HG03103 (cell line): ENCODE measurements around the gene EPHA10.

Source experiments
- ATAC-seq: cut with Tn5 transposase; IDR thresholded peaks from one replicate; pipeline ENCODE4 v1.9.1; 2021; ENCODE audit warnings: low read depth; ENCODE audit not compliant: unreplicated experiment

The EPHA10 gene

GRCh38 chr1:37764888-37765441 lies at the start of gene EPHA10:
EPHA10 (minus strand) TSS chr1:37765120; CDS start chr1:37765066, 54 bp downstream.
- ATAC-seq, result no peak

DNA sequence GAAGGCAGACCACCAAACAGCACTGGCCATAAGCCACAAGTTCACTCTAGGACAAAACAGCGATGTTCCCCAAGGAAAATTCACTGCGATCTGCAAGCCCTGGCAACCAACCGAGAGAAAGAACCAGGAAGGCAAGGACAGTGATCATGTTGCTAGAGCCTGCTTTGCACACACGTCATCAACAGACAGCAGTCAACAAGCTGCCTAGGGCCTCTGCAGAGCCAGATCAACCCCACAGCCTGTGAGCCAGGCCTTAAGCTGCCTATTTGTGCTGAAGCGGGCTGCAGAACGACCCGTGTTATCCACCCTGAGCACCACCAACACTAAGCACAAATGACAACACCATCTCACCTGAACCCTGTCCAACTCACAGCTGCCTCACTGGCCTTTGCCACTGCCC lies 49.3 kb upstream of the EPHA10 start:
- no peak for ATAC-seq

DNA sequence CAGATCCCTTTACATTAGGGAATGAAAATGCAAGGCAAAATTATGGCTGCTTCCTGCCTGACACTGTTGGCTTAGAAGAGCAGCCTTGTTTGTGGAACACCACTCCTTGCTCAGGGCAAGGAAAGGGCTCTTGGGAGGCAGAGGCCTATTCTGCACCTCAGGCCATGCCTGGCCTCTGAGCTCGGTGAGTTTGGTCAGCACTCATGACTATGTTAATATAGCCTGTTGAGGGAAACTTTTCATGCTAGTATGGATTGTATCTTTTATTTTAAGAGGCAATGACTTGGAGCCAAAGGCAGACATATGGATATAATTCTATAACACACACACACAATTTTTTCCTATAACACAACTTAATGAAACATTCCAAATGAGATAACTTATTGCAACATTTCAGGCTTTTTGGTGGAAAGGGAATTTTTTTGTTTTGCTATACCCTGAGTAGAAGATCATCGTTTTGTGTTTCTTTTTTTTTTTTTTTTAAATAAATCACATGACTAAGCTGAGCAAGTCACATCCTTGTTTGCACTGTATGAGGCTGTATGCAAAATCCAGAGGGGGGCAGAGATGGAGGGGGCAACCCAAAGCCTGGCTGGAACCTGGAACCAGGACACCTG lies 48.7 kb upstream of the EPHA10 start:
- no peak for ATAC-seq

DNA sequence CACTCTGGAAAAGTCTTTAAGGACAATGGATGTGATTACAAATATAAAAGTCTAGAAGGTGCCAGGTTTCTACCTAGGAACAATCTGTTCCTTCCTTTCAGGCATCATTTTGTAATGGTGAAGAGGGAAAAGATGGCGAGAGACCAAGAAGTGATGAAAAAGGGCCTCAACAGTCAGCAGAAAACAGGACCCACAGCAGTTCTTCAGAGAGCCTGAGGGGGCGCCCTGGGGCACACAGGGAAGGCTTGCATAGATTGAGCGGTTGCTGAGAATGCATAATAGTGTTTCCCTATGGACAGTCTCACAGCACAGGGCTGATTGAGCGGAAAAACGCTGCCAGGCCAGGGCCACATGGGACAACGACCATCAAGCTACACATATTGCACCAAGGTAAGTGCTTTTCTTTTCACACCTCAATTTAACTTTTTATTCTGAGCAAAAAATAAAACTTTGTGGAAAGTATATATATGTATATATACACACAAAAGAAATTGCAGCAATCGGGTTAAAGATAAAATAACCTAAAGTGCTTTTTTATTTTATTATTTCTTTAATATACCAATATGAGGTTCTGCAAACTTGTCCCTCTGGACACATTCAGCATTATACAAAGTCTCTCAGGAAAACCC lies 46.2 kb upstream of the EPHA10 start:
- no peak for ATAC-seq

DNA sequence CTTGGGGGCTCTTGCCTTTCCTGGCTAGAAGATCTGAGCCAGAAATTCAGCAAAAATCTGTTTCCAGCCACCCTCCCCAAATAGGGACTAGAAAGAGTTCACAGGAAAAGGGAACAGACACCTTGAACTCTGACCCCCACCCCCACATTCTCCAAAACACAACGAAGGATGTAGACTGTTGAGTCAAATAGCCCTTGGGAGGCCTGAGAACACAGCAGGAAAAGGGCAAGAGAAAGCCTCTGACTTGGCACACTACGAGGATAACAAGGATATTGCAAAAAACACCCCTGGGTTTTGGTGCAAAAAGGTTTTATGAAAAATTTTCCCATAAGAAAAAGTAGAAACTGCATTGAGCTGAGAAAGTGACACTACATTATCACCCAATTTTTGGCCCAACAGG lies 45.0 kb upstream of the EPHA10 start:
- no peak for ATAC-seq

- peak; percentile 27 for ATAC-seq
Observed at GRCh38 chr1:37808369-37809319, 43.7 kb upstream of the EPHA10 start.

DNA sequence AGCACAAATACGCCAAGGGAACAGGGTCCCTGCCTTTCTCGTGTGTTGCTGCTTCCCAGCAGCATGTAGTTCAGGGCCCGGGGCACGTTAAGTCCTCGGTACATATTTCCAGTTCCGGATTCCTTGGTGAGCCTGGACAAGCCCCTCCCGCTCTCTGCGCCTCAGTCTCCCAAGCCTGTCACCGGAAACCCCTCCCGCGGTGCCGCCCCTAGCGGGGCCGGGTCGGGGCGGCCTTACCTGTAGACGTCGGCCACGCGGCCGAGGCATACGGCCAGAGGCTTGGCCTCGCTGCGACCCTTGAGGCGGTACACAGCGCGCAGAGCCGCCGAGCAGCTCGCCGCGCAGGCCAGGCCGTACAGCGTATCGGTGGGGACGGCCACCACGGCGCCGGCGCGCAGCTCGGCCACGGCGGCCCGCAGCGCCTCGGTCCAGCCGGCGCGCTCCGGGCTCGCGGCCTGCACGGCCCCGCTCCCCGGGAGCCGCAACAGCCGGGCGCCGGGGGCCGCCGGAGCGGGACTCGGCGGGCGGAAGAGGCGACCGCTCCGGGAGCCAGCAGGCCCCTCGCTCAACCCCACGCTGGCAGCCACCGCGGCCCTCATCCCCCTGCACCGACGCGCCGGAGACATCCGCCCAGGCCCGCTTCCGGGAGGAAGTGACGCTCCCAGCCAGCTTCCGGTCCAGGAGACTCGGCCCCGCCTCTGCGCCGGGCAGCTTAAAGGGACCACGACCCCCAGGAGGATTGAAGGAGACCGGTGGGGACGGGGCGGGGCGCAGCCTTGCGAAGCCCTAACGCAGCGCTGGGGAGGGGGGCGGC lies 42.8 kb upstream of the EPHA10 start, which contains the start of the genes C1orf122 and YRDC:
Gene C1orf122, plus strand, starts transcription at position 236 of the 814 bp plus-strand sequence. CDS start 615 bp downstream, outside the sequence.
Gene YRDC, minus strand, starts transcription at position 654 of the 814 bp plus-strand sequence. Its CDS starts 28 bp downstream, at position 626.
- peak; percentile 74 for ATAC-seq

DNA sequence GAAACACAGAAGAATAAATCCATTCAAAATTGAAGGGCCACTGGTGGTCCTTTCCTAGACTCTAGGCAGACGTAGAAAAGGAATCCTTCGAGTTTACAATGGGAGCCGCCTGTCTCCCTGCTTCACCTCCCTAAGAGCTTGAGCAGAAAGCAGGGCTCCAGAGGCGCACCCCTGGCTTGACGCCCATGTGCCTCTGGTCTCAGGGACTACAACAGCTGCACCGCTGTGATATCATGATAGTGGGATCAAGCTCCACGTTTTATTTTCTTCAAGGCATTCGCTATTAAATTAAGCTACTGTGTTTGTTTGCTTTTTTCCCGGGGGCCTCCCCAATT lies 42.3 kb upstream of the EPHA10 start:
- ATAC-seq, result no peak

DNA sequence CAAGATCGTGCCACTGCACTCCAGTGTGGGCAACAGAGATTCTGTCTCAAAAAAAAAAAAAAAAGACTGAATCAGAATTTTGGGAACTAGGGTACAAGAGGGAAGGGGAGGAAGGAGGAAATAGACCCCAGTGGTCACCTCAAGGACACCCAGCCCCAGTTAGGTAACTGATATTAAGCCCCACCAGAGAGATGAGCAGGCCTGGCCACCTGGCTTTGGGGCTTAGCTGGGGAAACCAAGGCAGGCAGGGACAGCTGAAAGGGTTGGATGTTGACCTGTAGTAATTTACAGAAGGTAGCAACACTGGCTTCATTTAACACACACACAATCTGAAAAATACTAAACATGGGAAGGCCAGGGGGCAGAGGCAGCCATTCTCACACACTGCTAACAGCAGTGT lies 37.5 kb upstream of the EPHA10 start:
- no peak for ATAC-seq

- ATAC-seq, result no peak
Observed at GRCh38 chr1:37797750-37798345, 32.9 kb upstream of the EPHA10 start.

DNA sequence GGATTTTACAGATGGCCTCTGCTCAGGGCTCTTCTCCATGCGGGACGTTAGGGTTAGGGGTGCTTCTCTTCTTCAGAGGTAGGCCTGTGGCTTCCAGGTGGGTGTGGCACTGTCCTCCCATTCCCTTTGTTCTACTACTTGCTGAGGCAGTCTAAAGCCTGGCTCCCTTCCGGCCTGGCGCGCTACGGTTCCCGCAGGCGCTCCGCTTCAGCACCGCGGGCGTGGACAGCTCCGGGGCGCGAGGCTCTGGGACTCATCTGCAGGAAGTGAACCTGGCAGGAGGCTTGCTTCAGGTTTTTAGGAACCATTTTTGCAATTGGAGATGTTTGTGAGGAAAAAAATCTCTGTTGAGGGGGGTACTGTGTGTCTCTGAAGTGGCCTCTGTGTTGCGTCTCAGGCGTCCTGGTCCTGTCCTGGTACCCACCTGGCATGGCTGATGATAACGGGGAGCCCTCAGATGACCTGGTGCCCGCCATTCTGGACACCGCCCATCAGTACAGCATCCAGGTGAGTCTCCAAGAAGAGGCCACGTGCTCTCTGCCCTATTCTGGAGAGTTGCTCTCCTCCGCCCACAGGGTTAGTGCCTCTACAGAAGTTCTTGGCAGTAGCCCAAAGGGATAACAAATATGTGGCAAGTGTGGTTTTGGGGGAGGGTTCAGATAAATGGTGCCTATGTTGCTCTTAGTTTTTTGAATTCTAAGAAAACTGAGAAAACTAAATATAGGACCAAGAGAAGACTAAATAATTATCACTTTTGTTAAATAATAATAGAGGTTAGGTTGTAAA lies 30.6 kb upstream of the EPHA10 start:
- no peak for ATAC-seq

DNA sequence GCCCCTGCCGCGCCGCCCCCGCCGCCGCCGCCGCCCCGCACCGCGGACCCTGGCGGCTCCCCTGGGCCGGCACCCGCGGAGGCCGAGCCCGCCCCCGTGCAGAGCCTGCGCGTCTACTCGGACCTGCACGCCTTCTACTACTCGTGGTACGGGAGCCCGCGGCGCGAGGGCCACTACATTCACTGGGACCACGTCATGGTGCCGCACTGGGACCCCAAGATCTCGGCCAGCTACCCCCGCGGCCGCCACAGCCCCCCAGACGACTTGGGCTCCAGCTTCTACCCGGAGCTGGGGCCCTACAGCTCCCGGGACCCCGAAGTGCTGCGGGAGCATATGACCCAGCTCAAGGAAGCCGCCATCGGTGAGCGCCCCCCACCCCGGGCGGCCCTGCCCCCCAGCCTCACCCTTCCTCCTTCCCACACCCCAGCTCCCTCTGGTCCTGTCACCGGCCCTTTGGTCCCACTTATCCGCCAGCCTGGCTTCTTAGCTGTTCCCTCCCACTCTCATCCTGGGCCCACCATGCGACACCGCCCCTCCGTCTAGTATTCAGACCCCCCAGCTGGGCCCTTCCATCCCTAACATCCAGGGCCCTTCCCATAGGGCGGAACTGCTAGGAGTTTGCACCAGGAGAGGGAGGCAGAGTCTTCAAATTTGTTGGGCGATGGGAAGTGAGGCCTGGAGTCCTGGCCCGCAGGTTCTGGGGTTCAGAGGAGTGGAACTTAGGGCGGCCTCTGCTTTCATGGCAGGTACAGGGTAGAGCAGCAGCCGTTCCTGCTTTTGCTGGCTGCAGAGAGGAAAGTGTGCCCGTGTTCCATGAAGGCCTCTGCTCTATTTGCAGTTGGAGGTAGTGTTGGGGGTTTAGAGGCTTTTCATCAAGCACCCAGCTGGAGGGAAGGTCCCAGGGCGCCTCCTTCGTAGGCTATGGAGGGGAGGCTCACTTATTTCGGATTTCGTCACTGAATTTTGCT lies 29.7 kb upstream of the EPHA10 start:
- ATAC-seq, result no peak

- ATAC-seq, result peak; percentile 66
Observed at GRCh38 chr1:37793773-37794371, 29.0 kb upstream of the EPHA10 start, which contains the start of gene MANEAL. MANEAL (plus strand) TSS chr1:37793847; CDS start chr1:37794183, 336 bp downstream.

DNA sequence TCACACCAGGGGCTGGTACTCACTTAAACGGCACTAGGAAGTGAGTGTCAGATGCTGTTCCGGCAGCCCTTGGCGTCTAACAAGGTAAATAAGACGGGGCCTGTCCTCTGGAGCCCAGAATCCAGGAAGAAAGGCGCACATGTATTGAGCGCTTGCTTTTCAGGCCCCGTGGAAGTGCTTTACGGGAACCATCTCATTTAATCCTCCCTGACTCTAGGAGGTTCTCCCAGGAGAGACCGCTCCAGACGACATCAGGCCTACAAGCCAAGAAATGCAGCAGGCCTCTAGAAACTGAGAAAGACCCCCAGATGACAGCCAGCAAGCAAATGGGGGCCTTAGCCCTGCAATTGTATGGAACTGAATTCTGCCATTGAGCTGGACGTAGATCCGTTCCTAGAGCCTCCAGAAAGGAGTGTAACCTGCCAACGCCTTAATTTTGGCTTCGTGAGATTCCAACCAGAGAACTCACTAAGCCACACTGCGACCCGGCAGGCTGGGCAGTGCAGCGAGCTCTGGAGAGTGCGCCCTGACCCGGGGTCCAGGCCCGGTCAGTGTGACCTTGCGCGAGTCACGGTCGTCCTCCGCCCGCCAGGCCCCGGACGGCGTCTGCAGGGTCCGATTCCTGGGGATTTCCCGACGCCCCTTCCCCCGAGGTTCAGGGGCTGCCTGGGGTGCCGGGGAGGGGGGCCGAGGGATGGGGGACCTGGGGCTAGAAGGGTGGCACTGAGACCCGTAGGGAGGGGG lies 28.2 kb upstream of the EPHA10 start:
- no peak for ATAC-seq

- no peak for ATAC-seq
Observed at GRCh38 chr1:37782491-37782890, 17.6 kb upstream of the EPHA10 start.

GRCh38 chr1:37778654-37779053 lies 13.7 kb upstream of the EPHA10 start:
- ATAC-seq, result no peak
